ENCODE results near the gene OR5T2.
"Not testable (repeated sequence)": the region's sequence is repeated elsewhere in the genome, so short reads cannot be mapped to it uniquely, and the experiment has no call there.

Gene OR5T2

GRCh38 chr11:56234155-56234554, at the start of gene OR5T2:
Gene OR5T2 (minus strand): TSS chr11:56234255. CDS start chr11:56233062, 1,193 bp downstream.
- no peak for DNase-seq (ENCODE audit: low read depth, low spot score)

- DNase-seq (ENCODE audit: low read depth, low spot score): no peak
These were observed 39.8 kb upstream of the OR5T2 start, which contains the start of gene OR5T1 for GRCh38 chr11:56273854-56274253. Gene OR5T1 (plus strand): TSS chr11:56274154. CDS start chr11:56275639, 1,485 bp downstream.

- DNase-seq (ENCODE audit: low read depth, low spot score): no peak
These were observed 37.0 kb upstream of the OR5T2 start for GRCh38 chr11:56271092-56271491.

DNA sequence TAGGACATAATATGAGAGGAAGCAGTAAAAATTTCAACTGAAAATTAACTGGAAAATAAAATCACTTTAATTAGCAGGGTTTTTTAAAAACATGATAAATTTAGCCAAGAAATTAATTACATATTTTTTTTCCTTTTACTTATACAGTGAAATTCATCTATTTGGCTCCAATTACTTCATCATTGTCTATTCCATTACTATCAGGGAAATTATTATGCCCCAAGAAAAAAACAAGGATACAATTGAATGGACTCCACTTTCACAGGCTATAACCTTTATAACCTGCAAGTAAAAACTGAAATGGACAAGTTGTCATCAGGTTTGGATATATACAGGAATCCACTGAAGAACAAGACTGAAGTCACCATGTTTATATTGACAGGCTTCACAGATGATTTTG, 17.9 kb upstream of the OR5T2 start, which contains the start of gene OR5T3:
Gene OR5T3, plus strand, starts transcription at position 301 of the 400 bp plus-strand sequence. Its CDS starts 0 bp downstream, at position 301.
- no peak for DNase-seq (ENCODE audit: low read depth, low spot score)

DNA sequence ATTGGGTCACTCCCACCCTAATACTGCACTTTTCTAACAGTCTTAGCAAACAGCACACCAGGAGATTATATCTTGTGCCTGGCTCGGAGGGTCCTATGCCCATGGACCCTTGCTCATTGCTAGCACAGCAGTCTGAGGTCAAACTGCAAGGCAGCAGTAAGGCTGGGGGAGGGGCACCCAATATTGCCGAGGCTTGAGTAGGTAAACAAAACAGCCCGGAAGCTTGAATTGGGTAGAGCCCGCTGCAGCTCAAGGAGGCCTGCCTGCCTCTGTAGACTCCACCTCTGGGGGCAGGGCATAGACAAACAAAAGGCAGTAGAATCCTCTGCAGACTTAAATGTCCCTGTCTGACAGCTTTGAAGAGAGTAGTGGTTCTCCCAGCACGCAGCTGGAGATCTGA, 14.3 kb downstream of the OR5T2 start:
- not testable (repeated sequence) for DNase-seq (ENCODE audit: low read depth, low spot score)

GRCh38 chr11:56214537-56214936, 19.5 kb downstream of the OR5T2 start:
- no peak for DNase-seq (ENCODE audit: low read depth, low spot score)

GRCh38 chr11:56207790-56208189, 26.3 kb downstream of the OR5T2 start:
- no peak for DNase-seq (ENCODE audit: low read depth, low spot score)

DNA sequence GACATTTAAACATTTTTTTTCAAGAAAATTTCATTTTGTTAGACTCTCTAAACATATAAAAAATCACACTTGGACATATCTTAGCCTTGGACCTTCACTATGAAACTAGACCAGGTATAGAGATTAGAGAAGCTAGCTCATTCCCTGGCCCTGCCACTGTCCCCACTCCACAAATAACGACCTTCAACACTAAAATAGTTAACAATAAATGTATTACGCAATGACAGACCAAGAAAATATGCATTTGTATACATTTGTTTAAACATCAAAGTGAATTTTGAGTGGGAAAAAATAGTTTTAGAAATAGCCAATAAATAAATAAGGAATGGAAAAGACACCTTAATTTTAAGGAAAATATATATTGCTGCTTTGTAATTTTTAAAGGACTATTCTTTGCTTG, 36.7 kb downstream of the OR5T2 start:
- no peak for DNase-seq (ENCODE audit: low read depth, low spot score)

- DNase-seq (ENCODE audit: low read depth, low spot score): no peak
These were observed 37.4 kb downstream of the OR5T2 start for GRCh38 chr11:56196705-56197104.

GRCh38 chr11:56188602-56189001, 45.5 kb downstream of the OR5T2 start:
- no peak for DNase-seq (ENCODE audit: low read depth, low spot score)

DNA sequence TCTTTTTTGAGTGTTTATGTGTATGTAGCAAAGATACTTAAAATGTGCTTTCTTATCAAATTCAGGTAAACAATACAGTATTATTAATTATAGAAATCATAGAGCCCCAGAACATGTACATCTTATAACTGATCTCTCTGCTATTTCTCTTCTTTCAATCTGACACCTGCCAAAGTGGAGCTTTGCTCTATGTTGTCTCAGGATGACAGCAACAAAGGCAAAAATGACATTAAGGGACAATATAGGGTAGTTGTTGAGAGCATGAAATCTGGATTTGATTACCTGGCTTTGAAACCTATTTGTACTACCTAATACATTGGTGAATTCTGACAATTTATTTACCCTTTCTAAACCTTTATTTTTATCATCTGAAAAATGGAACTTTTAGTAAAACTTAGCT, 50.6 kb downstream of the OR5T2 start:
- no peak for DNase-seq (ENCODE audit: low read depth, low spot score)

Measured in iPS DF 19.7 (cell line).